MM.1S (cell line): ENCODE measurements around the gene GPC5.

Experiments
- DNase-seq: peaks from one replicate; pipeline ENCODE4 v3.0.0-alpha.2; 2015
- H2AFZ ChIP-seq: fragments of 300-600 bp; sonication (generic); 2 replicates; pipeline ENCODE4 v1.6.0; 2016; ENCODE audit warnings: antibody characterized with exemption, low read length
- H3F3A ChIP-seq: fragments of 300-600 bp; sonication (generic); 2 replicates; pipeline ENCODE4 v1.6.1; 2016; ENCODE audit warnings: mild to moderate bottlenecking, antibody characterized with exemption, low read length, moderate library complexity, mixed read lengths; ENCODE audit not compliant: insufficient read depth
- H3K27ac ChIP-seq: fragments of 300-600 bp; sonication (generic); 2 replicates; pipeline ENCODE4 v1.5.1; 2016; ENCODE audit warnings: mild to moderate bottlenecking, low read length
- H3K27me3 ChIP-seq: fragments of 300-600 bp; sonication (generic); replicated peaks from 2 replicates; pipeline ENCODE4 v1.6.0; 2016; ENCODE audit warnings: low read length; ENCODE audit not compliant: insufficient read depth
- H3K36me3 ChIP-seq: fragments of 300-600 bp; sonication (generic); replicated peaks from 2 replicates; pipeline ENCODE4 v1.6.1; 2016; ENCODE audit warnings: mild to moderate bottlenecking, low read length, mixed read lengths; ENCODE audit not compliant: insufficient read depth
- H3K4me1 ChIP-seq: fragments of 300-600 bp; sonication (generic); 2 replicates; pipeline ENCODE4 v1.6.1; 2016; ENCODE audit warnings: low read length, mixed read lengths
- H3K4me2 ChIP-seq: fragments of 300-600 bp; sonication (generic); 2 replicates; pipeline ENCODE4 v1.6.0; 2016; ENCODE audit warnings: low read depth, low read length
- H3K4me3 ChIP-seq: fragments of 300-600 bp; sonication (generic); 2 replicates; pipeline ENCODE4 v1.5.1; 2016; ENCODE audit warnings: low read length, mixed read lengths
- H3K79me2 ChIP-seq: fragments of 300-600 bp; sonication (generic); 2 replicates; pipeline ENCODE4 v1.6.1; 2016; ENCODE audit warnings: mixed run types, low read length, mixed read lengths
- H3K9ac ChIP-seq: fragments of 300-600 bp; sonication (generic); 2 replicates; pipeline ENCODE4 v1.6.1; 2016; ENCODE audit warnings: low read length, mixed read lengths
- H3K9me2 ChIP-seq: fragments of 300-600 bp; sonication (generic); replicated peaks from 2 replicates; pipeline ENCODE4 v1.6.1; 2016; ENCODE audit warnings: mild to moderate bottlenecking, low read length, mixed read lengths; ENCODE audit not compliant: insufficient read depth
- H3K9me3 ChIP-seq: fragments of 300-600 bp; sonication (generic); replicated peaks from 2 replicates; pipeline ENCODE4 v1.6.1; 2016; ENCODE audit warnings: mild to moderate bottlenecking, low read length, mixed read lengths; ENCODE audit not compliant: insufficient read depth
- H4K20me1 ChIP-seq: fragments of 300-600 bp; sonication (generic); 2 replicates; pipeline ENCODE4 v1.6.1; 2016; ENCODE audit warnings: mild to moderate bottlenecking, low read length, moderate library complexity, mixed read lengths; ENCODE audit not compliant: insufficient read depth
- CTCF ChIP-seq: fragments of 300-600 bp; sonication (generic); IDR thresholded peaks from 2 replicates; pipeline ENCODE4 v1.5.1; 2016; ENCODE audit warnings: antibody characterized with exemption, low read length, mixed read lengths
- EZH2 ChIP-seq: fragments of 300-600 bp; sonication (generic); optimal IDR thresholded peaks from 2 replicates; pipeline ENCODE3; 2017; ENCODE audit warnings: low read depth, mild to moderate bottlenecking, antibody characterized with exemption, low read length, mixed read lengths
- EZH2phosphoT487 ChIP-seq: fragments of 300-600 bp; sonication (generic); IDR thresholded peaks from 2 replicates; pipeline ENCODE4 v1.6.1; 2018; ENCODE audit warnings: antibody characterized with exemption, low read length

The GPC5 gene

GRCh38 chr13:92164822-92165221 is 766.4 kb downstream of the GPC5 start:
- no peak for DNase-seq
- Histone ChIP-seq H3K4me3 (no peak overlapping the region), H3K9me2 (no peaks in the 10 kb centered on the region), H3F3A (no peaks in the 10 kb centered on the region), H3K4me2 (no peak overlapping the region), H3K9me3 (no peaks in the 10 kb centered on the region), H3K36me3 (no peaks in the 10 kb centered on the region), H3K79me2 (no peaks in the 10 kb centered on the region), H3K27ac (no peak overlapping the region), H3K9ac (no peak overlapping the region), H3K27me3 (no peaks in the 10 kb centered on the region), H4K20me1 (no peaks in the 10 kb centered on the region), H2AFZ (no peak overlapping the region), H3K4me1 (no peaks in the 10 kb centered on the region)
- no peak for TF ChIP-seq EZH2
- TF ChIP-seq CTCF = no peak
- TF ChIP-seq EZH2phosphoT487 = no peak

GRCh38 chr13:92172191-92172590 is 773.8 kb downstream of the GPC5 start:
- Histone ChIP-seq H3K4me2 (no peak overlapping the region), H3K9me2 (no peaks in the 10 kb centered on the region), H3K27me3 (no peaks in the 10 kb centered on the region), H3K79me2 (no peaks in the 10 kb centered on the region), H3K4me1 (no peaks in the 10 kb centered on the region), H3F3A (no peaks in the 10 kb centered on the region), H3K4me3 (no peak overlapping the region), H3K9ac (no peak overlapping the region), H4K20me1 (no peaks in the 10 kb centered on the region), H3K9me3 (no peaks in the 10 kb centered on the region), H2AFZ (no peak overlapping the region), H3K27ac (no peak overlapping the region), H3K36me3 (no peaks in the 10 kb centered on the region)
- no peak for TF ChIP-seq EZH2phosphoT487
- TF ChIP-seq EZH2 = no peak
- no peak for TF ChIP-seq CTCF
- DNase-seq = no peak

GRCh38 chr13:92173254-92173653 is 774.8 kb downstream of the GPC5 start:
- H3F3A ChIP-seq = no peaks in the 10 kb centered on the region
- no peaks in the 10 kb centered on the region for H3K27me3 ChIP-seq
- no peaks in the 10 kb centered on the region for H3K79me2 ChIP-seq
- H3K36me3 ChIP-seq = no peaks in the 10 kb centered on the region
- no peaks in the 10 kb centered on the region for H3K9me3 ChIP-seq
- DNase-seq = no peak
- no peak overlapping the region for H3K4me2 ChIP-seq
- H3K27ac ChIP-seq = no peak overlapping the region
- H3K4me1 ChIP-seq = no peaks in the 10 kb centered on the region
- H3K4me3 ChIP-seq = no peak overlapping the region
- H3K9me2 ChIP-seq = no peaks in the 10 kb centered on the region
- H4K20me1 ChIP-seq = no peaks in the 10 kb centered on the region
- no peak overlapping the region for H2AFZ ChIP-seq
- no peak for TF ChIP-seq EZH2phosphoT487
- TF ChIP-seq EZH2 = no peak
- no peak for TF ChIP-seq CTCF
- H3K9ac ChIP-seq = no peak overlapping the region
